Bronchial epithelial cell (primary cell): ENCODE results near the gene HIPK4. TPM values are rescaled to one million over a fixed set of nuclear protein-coding genes. Genes with fewer than 3 reads are reported as not detected.

Source experiments
- DNase-seq: peaks from one replicate; pipeline ENCODE4 v3.0.0-alpha.2; 2010; ENCODE audit warnings: low read depth
- FAIRE-seq: peaks from 2 replicates; lab custom pipeline; 2011; peaks lifted over from hg19 to GRCh38; lab: Jason Lieb, UNC
- H3K27me3 ChIP-seq: 2 replicates; pipeline ENCODE4 v1.5.1; 2011; ENCODE audit warnings: low read length; ENCODE audit not compliant: control insufficient read depth, insufficient read depth
- H3K36me3 ChIP-seq: 2 replicates; pipeline ENCODE4 v1.5.1; 2011; ENCODE audit warnings: low read length; ENCODE audit not compliant: control insufficient read depth, insufficient read depth
- H3K4me3 ChIP-seq: 2 replicates; pipeline ENCODE4 v1.5.1; 2011; ENCODE audit warnings: mild to moderate bottlenecking, low read depth, low read length, control low read depth
- total RNA-seq: library from RNA; depleted of rRNA; stranded (reverse); fragments of >200 nt; gene quantifications from 2 replicates; pipeline ENCODE4 v1.2.1, GENCODE V29; 2014
- TF ChIP-seq, protein P1 (sequence below): IDR thresholded peaks from 2 replicates; pipeline ENCODE4 v1.5.1; 2011; ENCODE audit warnings: mild to moderate bottlenecking, moderate library complexity, low read length, control low read depth, inconsistent platforms; ENCODE audit not compliant: insufficient read depth, severe bottlenecking

The HIPK4 gene
- total RNA-seq, 1 donor from 2014 or later, result 0.26 TPM

DNA sequence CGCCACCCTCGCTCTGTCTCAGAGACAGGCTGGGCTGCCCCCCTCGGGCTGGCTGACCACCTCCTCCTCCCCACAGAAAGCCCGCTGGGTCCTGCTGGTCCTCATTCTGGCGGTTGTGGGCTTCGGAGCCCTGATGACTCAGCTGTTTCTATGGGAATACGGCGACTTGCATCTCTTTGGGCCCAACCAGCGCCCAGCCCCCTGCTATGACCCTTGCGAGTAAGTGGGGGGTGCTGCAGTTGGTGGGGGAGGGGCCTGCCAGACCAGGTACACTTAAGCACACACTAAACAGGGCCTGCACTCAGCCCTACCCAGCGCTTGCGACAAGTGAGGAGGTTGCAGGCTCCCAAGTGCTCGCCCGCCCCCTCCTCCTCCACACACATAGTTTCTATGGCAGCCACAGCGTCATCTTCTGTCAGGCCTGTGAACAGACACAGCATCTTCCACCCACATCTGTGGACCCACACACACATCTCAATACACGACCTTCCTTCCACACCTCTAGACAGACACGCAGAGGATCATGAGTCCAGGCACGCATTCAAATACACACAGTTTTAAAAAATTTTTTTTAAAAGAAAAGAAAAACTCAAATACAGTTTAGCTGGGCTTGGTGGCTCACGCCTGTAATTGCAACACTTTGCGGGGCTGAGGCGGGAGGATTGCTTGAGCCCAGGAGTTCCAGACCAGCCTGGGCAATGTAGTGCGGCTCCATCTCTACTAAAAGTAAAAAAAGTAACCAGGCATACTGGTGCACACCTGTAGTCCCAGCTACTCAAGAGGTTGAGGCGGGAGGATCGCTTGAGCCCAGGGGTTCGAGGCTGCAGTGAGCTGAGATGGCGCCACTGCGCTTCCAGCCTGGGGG, 23.1 kb downstream of the HIPK4 start:
- DNase-seq (no peak), FAIRE-seq (no peak)
- Histone ChIP-seq H3K4me3 (no peak overlapping the region), H3K36me3 (peaks cover 24% of the 10 kb centered on the region), H3K27me3 (no peaks in the 10 kb centered on the region)
- TF ChIP-seq, protein P1, sequence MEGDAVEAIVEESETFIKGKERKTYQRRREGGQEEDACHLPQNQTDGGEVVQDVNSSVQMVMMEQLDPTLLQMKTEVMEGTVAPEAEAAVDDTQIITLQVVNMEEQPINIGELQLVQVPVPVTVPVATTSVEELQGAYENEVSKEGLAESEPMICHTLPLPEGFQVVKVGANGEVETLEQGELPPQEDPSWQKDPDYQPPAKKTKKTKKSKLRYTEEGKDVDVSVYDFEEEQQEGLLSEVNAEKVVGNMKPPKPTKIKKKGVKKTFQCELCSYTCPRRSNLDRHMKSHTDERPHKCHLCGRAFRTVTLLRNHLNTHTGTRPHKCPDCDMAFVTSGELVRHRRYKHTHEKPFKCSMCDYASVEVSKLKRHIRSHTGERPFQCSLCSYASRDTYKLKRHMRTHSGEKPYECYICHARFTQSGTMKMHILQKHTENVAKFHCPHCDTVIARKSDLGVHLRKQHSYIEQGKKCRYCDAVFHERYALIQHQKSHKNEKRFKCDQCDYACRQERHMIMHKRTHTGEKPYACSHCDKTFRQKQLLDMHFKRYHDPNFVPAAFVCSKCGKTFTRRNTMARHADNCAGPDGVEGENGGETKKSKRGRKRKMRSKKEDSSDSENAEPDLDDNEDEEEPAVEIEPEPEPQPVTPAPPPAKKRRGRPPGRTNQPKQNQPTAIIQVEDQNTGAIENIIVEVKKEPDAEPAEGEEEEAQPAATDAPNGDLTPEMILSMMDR, result no peak

GRCh38 chr19:40365613-40366401, 24.2 kb downstream of the HIPK4 start:
- Histone ChIP-seq H3K27me3 (no peaks in the 10 kb centered on the region), H3K4me3 (peak overlapping the region; percentile 40), H3K36me3 (peaks cover 20% of the 10 kb centered on the region)
- TF ChIP-seq, protein P1, result no peak
- FAIRE-seq (no peak), DNase-seq (peak; percentile 49)

GRCh38 chr19:40365010-40365409, 25.0 kb downstream of the HIPK4 start:
- no peak for FAIRE-seq
- Histone ChIP-seq H3K4me3 (no peak overlapping the region), H3K27me3 (no peaks in the 10 kb centered on the region), H3K36me3 (peaks cover 16% of the 10 kb centered on the region)
- TF ChIP-seq, protein P1, result no peak
- DNase-seq, result no peak

DNA sequence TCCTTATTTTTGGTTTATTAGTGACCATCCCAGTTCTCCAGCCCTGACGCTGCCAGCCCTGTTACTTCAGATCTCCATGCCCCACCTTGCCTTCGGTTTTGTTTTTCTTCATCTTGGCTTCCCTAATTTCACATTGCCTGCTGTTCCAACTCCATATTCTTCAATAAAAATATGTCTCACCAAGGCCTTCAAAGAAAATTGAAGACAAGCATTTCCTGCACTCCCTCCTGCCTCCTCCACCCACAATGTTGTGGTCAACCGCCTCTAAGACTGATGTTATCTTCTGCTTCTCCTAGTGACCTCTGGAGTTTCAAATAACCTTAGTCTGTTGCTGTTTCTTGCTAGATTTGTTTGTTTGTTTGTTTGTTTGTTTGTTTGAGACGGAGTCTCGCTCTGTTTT, 26.9 kb downstream of the HIPK4 start:
- H3K36me3 ChIP-seq, result peaks cover 16% of the 10 kb centered on the region
- no peak for DNase-seq
- no peak for FAIRE-seq
- H3K4me3 ChIP-seq, result no peak overlapping the region
- TF ChIP-seq, protein P1, result no peak
- no peaks in the 10 kb centered on the region for H3K27me3 ChIP-seq

DNA sequence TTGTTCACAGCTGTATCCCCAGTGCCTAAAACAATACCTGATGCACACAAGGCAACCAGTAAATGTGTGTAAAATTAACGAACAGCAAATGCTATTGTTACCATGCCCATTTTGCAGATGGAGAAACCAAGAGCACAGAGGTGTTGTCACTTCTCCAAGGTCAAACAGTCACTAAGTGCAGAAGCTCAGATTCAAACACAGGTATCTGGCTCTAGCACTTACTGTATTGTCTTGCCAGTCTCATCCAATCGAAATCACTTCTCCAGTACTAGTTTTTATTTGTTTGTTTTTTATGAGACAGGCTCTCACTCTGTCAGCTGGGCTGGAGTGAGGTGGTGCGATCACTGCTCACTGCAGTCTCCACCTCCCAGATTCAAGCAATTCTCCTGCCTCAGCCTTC, 27.8 kb downstream of the HIPK4 start:
- DNase-seq, result no peak
- TF ChIP-seq, protein P1, result no peak
- Histone ChIP-seq H3K27me3 (no peaks in the 10 kb centered on the region), H3K36me3 (peaks cover 13% of the 10 kb centered on the region), H3K4me3 (no peak overlapping the region)
- no peak for FAIRE-seq
